Occipital lobe (tissue), 2 donors: Measurements from ENCODE around the gene PZP. TPM values are rescaled to one million over a fixed set of nuclear protein-coding genes. Genes with fewer than 3 reads are reported as not detected.

Experiments used
- DNase-seq: peaks from one replicate; lab custom pipeline; 2025; lab: John Stamatoyannopoulos, UW
- total RNA-seq: library from RNA; depleted of rRNA; stranded (reverse); fragments of >200 nt; gene quantifications from one replicate; pipeline ENCODE4 v1.2.3, GENCODE V29; 2014

The PZP gene
- total RNA-seq, 1 donor from 2014 or later: not detected

- DNase-seq: no peak
Observed at GRCh38 chr12:9127484-9127883, 80.7 kb downstream of the PZP start.

- no peak for DNase-seq
Observed at GRCh38 chr12:9124383-9125031, 83.7 kb downstream of the PZP start.

GRCh38 chr12:9123781-9124382 is 84.3 kb downstream of the PZP start:
- DNase-seq: no peak

- DNase-seq: no peak
Observed at GRCh38 chr12:9122091-9122609, 86.0 kb downstream of the PZP start.

GRCh38 chr12:9120487-9121184 is 87.6 kb downstream of the PZP start:
- DNase-seq: no peak

- DNase-seq: no peak
Observed at GRCh38 chr12:9118158-9118557, 90.0 kb downstream of the PZP start.

- no peak for DNase-seq
Observed at GRCh38 chr12:9115731-9116559, 92.2 kb downstream of the PZP start, which contains the start of gene A2M. A2M (minus strand) TSS chr12:9115919; CDS start chr12:9115849, 70 bp downstream.

- DNase-seq: no peak
Observed at GRCh38 chr12:9114946-9115345, 93.2 kb downstream of the PZP start.

GRCh38 chr12:9113987-9114309 is 94.2 kb downstream of the PZP start:
- DNase-seq: no peak

GRCh38 chr12:9113296-9113986 is 94.8 kb downstream of the PZP start:
- no peak for DNase-seq

GRCh38 chr12:9112076-9112853 is 95.9 kb downstream of the PZP start:
- no peak for DNase-seq

- DNase-seq: no peak
Observed at GRCh38 chr12:9111525-9111924, 96.7 kb downstream of the PZP start.

- DNase-seq: no peak
Observed at GRCh38 chr12:9109737-9110491, 98.3 kb downstream of the PZP start.

GRCh38 chr12:9109213-9109522 is 99.0 kb downstream of the PZP start:
- DNase-seq: no peak

GRCh38 chr12:9108504-9109212 is 99.5 kb downstream of the PZP start:
- DNase-seq: no peak

GRCh38 chr12:9107542-9107873 is 100.7 kb downstream of the PZP start:
- no peak for DNase-seq

- no peak for DNase-seq
Observed at GRCh38 chr12:9106610-9107541, 101.3 kb downstream of the PZP start.

GRCh38 chr12:9106067-9106466 is 102.1 kb downstream of the PZP start:
- DNase-seq: no peak
